Kidney glomerular epithelial cell (primary cell): ENCODE data around the gene RNU1-3.
"Not testable (repeated sequence)": the region's sequence is repeated elsewhere in the genome, so short reads cannot be mapped to it uniquely, and the experiment has no call there.

Experiments
- DNase-seq: peaks from one replicate; lab custom pipeline; 2025; lab: John Stamatoyannopoulos, UW

The RNU1-3 gene

GRCh38 chr1:16666502-16667413, at the start of gene RNU1-3:
Gene RNU1-3 (minus strand): TSS chr1:16666948.
- not testable (repeated sequence) for DNase-seq

GRCh38 chr1:16713480-16713879, 46.7 kb upstream of the RNU1-3 start:
- DNase-seq, result not testable (repeated sequence)

GRCh38 chr1:16712984-16713383, 46.2 kb upstream of the RNU1-3 start:
- DNase-seq, result not testable (repeated sequence)

GRCh38 chr1:16712582-16712981, 45.8 kb upstream of the RNU1-3 start:
- not testable (repeated sequence) for DNase-seq

GRCh38 chr1:16712131-16712530, 45.4 kb upstream of the RNU1-3 start:
- not testable (repeated sequence) for DNase-seq

GRCh38 chr1:16710618-16711017, 43.9 kb upstream of the RNU1-3 start:
- DNase-seq, result not testable (repeated sequence)

- DNase-seq, result not testable (repeated sequence)
Observed at GRCh38 chr1:16709659-16710087, 42.9 kb upstream of the RNU1-3 start.

GRCh38 chr1:16708704-16709103, 42.0 kb upstream of the RNU1-3 start:
- DNase-seq, result not testable (repeated sequence)

- not testable (repeated sequence) for DNase-seq
Observed at GRCh38 chr1:16707130-16708093, 40.7 kb upstream of the RNU1-3 start.

- not testable (repeated sequence) for DNase-seq
Observed at GRCh38 chr1:16706302-16706701, 39.6 kb upstream of the RNU1-3 start.

- DNase-seq, result not testable (repeated sequence)
Observed at GRCh38 chr1:16704502-16705100, 37.9 kb upstream of the RNU1-3 start.

GRCh38 chr1:16704076-16704475, 37.3 kb upstream of the RNU1-3 start:
- DNase-seq, result not testable (repeated sequence)

- not testable (repeated sequence) for DNase-seq
Observed at GRCh38 chr1:16703602-16704001, 36.9 kb upstream of the RNU1-3 start.

- not testable (repeated sequence) for DNase-seq
Observed at GRCh38 chr1:16703141-16703540, 36.4 kb upstream of the RNU1-3 start.

GRCh38 chr1:16702280-16702679, 35.5 kb upstream of the RNU1-3 start:
- DNase-seq, result not testable (repeated sequence)

GRCh38 chr1:16701189-16701588, 34.4 kb upstream of the RNU1-3 start:
- DNase-seq, result not testable (repeated sequence)

GRCh38 chr1:16700138-16700895, 33.6 kb upstream of the RNU1-3 start:
- not testable (repeated sequence) for DNase-seq

- DNase-seq, result not testable (repeated sequence)
Observed at GRCh38 chr1:16699440-16699839, 32.7 kb upstream of the RNU1-3 start.

- DNase-seq, result not testable (repeated sequence)
Observed at GRCh38 chr1:16697152-16697551, 30.4 kb upstream of the RNU1-3 start.

- not testable (repeated sequence) for DNase-seq
Observed at GRCh38 chr1:16696507-16697150, 29.9 kb upstream of the RNU1-3 start.
